Adrenal gland (tissue), 12 donors: ENCODE measurements around the gene RFFL. TPM values are rescaled to one million over a fixed set of nuclear protein-coding genes. Genes with fewer than 3 reads are reported as not detected.

ENCODE experiments used
- DNase-seq, 7 donors: peaks; one replicate each; pipeline ENCODE4 v3.0.0-alpha.2; 2019 to 2020
- H3K27ac ChIP-seq, 5 donors: fragments of 200-600 bp; sonication (generic) in 4 of 5; 1 replicate in 3 of 5; 2 replicates in 2 of 5; pipeline versions ENCODE4 v1.5.1 to v1.8.0; 2016 to 2020; ENCODE audit warnings: mild to moderate bottlenecking in 1 of 5
- H3K27me3 ChIP-seq: fragments of 200-600 bp; 2 replicates; pipeline ENCODE4 v1.8.0; 2021
- H3K36me3 ChIP-seq, 2 donors: fragments of 200-600 bp; replicated peaks in 1 of 2; 1 replicate in 1 of 2; 2 replicates in 1 of 2; pipeline versions ENCODE4 v1.5.1 to v1.8.0; 2018 to 2022
- H3K4me1 ChIP-seq, 2 donors: fragments of 200-600 bp; replicated peaks in 1 of 2; 1 replicate in 1 of 2; 2 replicates in 1 of 2; pipeline versions ENCODE4 v1.5.1 to v1.8.0; 2018 to 2021
- H3K4me3 ChIP-seq, 4 donors: fragments of 200-600 bp; sonication (generic) in 3 of 4; one replicate each; pipeline ENCODE4 v1.5.1; 2016 to 2018
- H3K9me3 ChIP-seq, 3 donors: fragments of 200-600 bp; sonication (generic) in 1 of 3; replicated peaks in 1 of 3; 1 replicate in 2 of 3; 2 replicates in 1 of 3; pipeline versions ENCODE4 v1.5.1 to v1.8.0; 2016 to 2021
- POLR2A ChIP-seq, 2 donors: fragments of 450-650 bp; IDR thresholded peaks; one replicate each; pipeline ENCODE4 v1.6.1; 2017; ENCODE audit warnings: antibody characterized with exemption in 2 of 2, mild to moderate bottlenecking in 2 of 2, moderate library complexity in 1 of 2
- WGBS, 4 donors: extraction: QIAGEN DNeasy Blood & Tissue Kit in 2 of 4; methylation state at CpG; one replicate each; pipeline versions ENCODE4 v1.1.5 to v1.1.7; 2013 to 2017; 5-methylcytosine and 5-hydroxymethylcytosine counted together
- intact Hi-C, 2 donors: fragments of 100-400 bp; cut with DNase I; formaldehyde crosslinking; loops; one replicate each; pipeline versions ENCODE4 v1.14.1 to v1.15.0; 2022 to 2023
- polyA plus RNA-seq, 3 donors: library from polyadenylated mRNA; stranded (reverse); fragments of 200-250 nt in 2 of 3; fragments of 350-450 nt in 1 of 3; fragmentation: Illumina TruSeq in 1 of 3; extraction: RNeasy Lipid Tissue Mini Kit (QIAGEN cat#74804) in 1 of 3; gene quantifications; one replicate each; pipeline ENCODE4 v1.2.3, GENCODE V29; 2013 to 2014
- total RNA-seq, 9 donors: library from RNA; depleted of rRNA in 4 of 9; stranded (reverse); fragments of >200 nt in 4 of 9; fragments of 120-200 nt in 1 of 9; fragmentation: NEBNext Ultra II Directional in 1 of 9; extraction: Animal tissue kit (Norgen Biotek cat#: 25700) in 1 of 9; gene quantifications; one replicate each; pipeline versions ENCODE4 v1.1.0 to v1.2.4, GENCODE V29; 2013 to 2023
- TF ChIP-seq, protein P1 (sequence below), 6 experiments: fragments of 450-650 bp in 4 of 6; fragments of 200-600 bp in 2 of 6; sonication (generic) in 1 of 6; IDR thresholded peaks; 1 replicate in 5 of 6; 2 replicates in 1 of 6; pipeline versions ENCODE4 v1.5.1 to v1.8.0; 2016 to 2021; ENCODE audit warnings: antibody characterized with exemption in 6 of 6, mild to moderate bottlenecking in 2 of 6, moderate library complexity in 1 of 6
- donor health status: healthy with polysubstance abuse.
- donor health status: Bipolar disorder and iron deficiency.
- donor health status: DM: yes; HTN: yes; CAD: no.
- donor health status: DM: no; HTN: no; CAD: no.
- donor health status: DM: no; HTN: no; CAD: no.
- donor health status: DM: yes; HTN: yes; CAD: no.

Gene RFFL
- total and polyA plus RNA-seq, 12 donors: 2.5 to 24.4 (median 16.3) TPM

DNA sequence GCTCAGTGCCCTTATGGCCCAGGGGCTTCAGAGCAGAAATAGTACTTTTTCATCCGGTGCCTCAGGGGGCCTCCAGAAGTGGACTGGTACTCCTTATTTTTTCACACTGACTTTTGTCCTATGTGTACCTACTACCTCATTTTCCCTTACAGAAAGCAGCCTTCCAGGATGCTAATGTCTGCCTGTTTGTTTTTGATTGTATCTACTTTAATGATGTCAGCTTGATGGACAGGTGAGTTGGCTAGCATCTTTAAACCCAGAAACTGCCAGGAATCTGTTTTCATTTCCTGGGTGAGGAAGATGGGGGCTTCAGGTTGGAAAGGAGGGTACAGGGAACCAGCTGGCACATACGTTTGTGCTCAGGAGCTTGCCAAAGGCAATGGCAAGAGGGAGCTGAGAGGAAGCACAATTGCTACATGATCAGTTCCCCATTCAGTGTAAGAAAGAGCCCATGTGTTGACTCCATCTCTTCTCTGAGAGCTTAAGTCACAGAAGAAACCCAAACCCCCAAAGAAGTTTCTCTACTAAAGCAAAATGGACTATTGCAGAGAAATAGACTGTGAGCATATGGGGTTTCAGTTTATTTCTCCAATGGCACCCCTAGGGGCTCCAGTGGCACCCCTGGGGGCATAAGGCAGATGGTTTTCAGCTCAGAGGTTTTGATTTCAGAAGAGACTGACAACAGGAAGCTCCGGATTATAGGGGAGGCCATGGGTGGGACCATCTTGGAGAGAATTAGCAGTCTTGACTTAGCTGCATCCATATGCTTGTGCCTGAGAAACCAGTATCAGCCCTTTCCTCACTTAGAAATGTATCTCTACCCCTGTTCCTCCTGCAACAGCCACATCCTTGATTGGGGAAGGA lies 66.9 kb downstream of the RFFL start:
- 78 to 85% (median 81%) methylated on average over 3 of the region's 3 CpGs for WGBS, 4 donors
- TF ChIP-seq, protein P1, sequence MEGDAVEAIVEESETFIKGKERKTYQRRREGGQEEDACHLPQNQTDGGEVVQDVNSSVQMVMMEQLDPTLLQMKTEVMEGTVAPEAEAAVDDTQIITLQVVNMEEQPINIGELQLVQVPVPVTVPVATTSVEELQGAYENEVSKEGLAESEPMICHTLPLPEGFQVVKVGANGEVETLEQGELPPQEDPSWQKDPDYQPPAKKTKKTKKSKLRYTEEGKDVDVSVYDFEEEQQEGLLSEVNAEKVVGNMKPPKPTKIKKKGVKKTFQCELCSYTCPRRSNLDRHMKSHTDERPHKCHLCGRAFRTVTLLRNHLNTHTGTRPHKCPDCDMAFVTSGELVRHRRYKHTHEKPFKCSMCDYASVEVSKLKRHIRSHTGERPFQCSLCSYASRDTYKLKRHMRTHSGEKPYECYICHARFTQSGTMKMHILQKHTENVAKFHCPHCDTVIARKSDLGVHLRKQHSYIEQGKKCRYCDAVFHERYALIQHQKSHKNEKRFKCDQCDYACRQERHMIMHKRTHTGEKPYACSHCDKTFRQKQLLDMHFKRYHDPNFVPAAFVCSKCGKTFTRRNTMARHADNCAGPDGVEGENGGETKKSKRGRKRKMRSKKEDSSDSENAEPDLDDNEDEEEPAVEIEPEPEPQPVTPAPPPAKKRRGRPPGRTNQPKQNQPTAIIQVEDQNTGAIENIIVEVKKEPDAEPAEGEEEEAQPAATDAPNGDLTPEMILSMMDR (IDR thresholded peaks at IDR 0.05): no peak
- no peak for TF ChIP-seq POLR2A (IDR thresholded peaks at IDR 0.05)
- Histone ChIP-seq H3K4me1 (peaks cover 0 to 13% of the 10 kb centered on the region in 2 donors), H3K27me3 (no peaks in the 10 kb centered on the region), H3K4me3 (no peak overlapping the region), H3K36me3 (peaks cover 0 to 63% of the 10 kb centered on the region in 2 donors), H3K27ac (peak overlapping the region in 3 of 5 donors; percentile 3 to 87 (median 44)), H3K9me3 (no peaks in the 10 kb centered on the region)
- no peak for DNase-seq
- intact Hi-C loops: loop anchor here (5.0 kb wide), 2 partner anchors 121 to 126 kb away; partner anchors contain the start of genes FNDC8 (in 1 of the 2) and RAD51D (in 1 of the 2)

DNA sequence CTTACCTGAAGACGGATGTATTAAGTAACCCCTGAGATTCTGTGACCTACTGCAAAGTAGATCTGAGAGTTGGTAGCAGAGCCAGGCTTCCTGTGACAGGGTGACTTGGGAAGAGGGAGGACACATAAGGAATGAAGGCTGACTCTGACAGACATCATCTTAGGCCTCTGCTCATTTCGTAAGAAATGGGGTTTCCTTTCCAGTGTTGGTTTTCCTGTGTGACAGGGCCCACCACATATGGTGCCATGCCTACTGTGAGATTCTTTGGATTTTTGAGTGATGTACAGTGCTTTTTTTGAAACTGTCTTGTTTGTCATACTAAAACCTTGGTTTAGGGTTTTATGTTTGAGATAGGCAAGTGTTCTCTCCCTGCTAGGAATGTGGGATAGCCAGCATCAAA lies 70.5 kb downstream of the RFFL start:
- DNase-seq: no peak
- Histone ChIP-seq H3K4me1 (peaks cover 0 to 13% of the 10 kb centered on the region in 2 donors), H3K36me3 (peaks cover 0 to 70% of the 10 kb centered on the region in 2 donors), H3K27ac (no peak overlapping the region), H3K27me3 (no peaks in the 10 kb centered on the region), H3K9me3 (no peaks in the 10 kb centered on the region), H3K4me3 (no peak overlapping the region)
- intact Hi-C loops: no loop called here
- no peak for TF ChIP-seq POLR2A (IDR thresholded peaks at IDR 0.05)
- TF ChIP-seq, protein P1 (IDR thresholded peaks at IDR 0.05): no peak
- WGBS, 4 donors: 64 to 82% (median 69%) methylated on average over 2 of the region's 2 CpGs

DNA sequence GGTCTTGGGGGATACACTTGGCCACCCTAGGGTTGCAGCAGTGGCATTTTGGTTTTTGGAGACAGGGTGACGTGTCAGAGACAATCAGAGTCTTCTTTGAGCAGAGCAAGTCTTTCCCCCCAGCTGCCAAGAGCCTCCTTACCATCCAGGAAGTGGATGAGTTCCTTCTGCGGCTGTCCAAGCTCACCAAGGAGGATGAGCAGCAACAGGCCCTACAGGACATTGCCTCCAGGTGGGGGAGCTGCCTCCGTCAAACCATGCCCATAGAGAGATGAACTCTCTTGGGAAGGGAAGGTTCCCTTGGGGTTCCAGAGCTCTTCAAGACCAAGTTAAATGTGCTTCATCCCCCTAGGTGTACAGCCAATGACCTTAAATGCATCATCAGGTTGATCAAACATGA lies 71.9 kb downstream of the RFFL start:
- no peak for TF ChIP-seq POLR2A (IDR thresholded peaks at IDR 0.05)
- TF ChIP-seq, protein P1 (IDR thresholded peaks at IDR 0.05): no peak

DNA sequence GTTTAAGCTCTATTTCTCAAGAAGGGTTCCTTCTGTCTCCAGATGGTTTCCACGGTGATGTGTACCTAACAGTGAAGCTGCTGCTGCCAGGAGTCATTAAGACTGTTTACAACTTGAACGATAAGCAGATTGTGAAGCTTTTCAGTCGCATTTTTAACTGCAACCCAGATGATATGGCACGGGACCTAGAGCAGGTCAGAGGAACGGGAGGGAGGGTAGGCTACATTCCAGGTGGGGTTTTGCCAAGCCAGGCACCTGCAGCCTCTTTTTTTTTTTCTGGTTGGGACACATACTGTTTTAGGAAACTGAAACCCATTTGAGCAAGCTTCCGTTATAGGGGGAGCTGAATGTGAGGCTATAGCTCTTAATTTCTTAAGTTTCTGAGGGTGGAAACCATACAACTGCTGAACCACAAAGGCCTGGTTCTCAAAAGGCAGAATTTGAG lies 72.6 kb downstream of the RFFL start:
- no peaks in the 10 kb centered on the region for H3K27me3 ChIP-seq
- no peak for TF ChIP-seq POLR2A (IDR thresholded peaks at IDR 0.05)
- TF ChIP-seq, protein P1 (IDR thresholded peaks at IDR 0.05): no peak
- no peaks in the 10 kb centered on the region for H3K4me1 ChIP-seq
- WGBS, 4 donors: 69 to 80% (median 76%) methylated on average over 6 of the region's 6 CpGs
- no peaks in the 10 kb centered on the region for H3K9me3 ChIP-seq
- peaks cover 0 to 64% of the 10 kb centered on the region in 2 donors for H3K36me3 ChIP-seq
- no peak for DNase-seq
- no peak overlapping the region for H3K4me3 ChIP-seq
- intact Hi-C loops: no loop called here
- no peak overlapping the region for H3K27ac ChIP-seq

More for the DNA sequence above, 71.9 kb downstream of the RFFL start:
- H3K27ac ChIP-seq: no peak overlapping the region
- H3K9me3 ChIP-seq: no peaks in the 10 kb centered on the region
- no peaks in the 10 kb centered on the region for H3K4me1 ChIP-seq
- peaks cover 0 to 64% of the 10 kb centered on the region in 2 donors for H3K36me3 ChIP-seq
- DNase-seq: no peak
- H3K27me3 ChIP-seq: no peaks in the 10 kb centered on the region
- intact Hi-C loops: no loop called here
- no peak overlapping the region for H3K4me3 ChIP-seq
- 85 to 100% (median 91%) methylated on average over 3 of the region's 3 CpGs for WGBS, 4 donors
